ENCODE data around the gene TBC1D10A.

TBC1D10A gene

GRCh38 chr22:30326706-30327362 lies at the start of gene TBC1D10A:
TBC1D10A (minus strand) TSS chr22:30326941; CDS start chr22:30326881, 60 bp downstream.
- peak; percentile 79 for DNase-seq (ENCODE audit: low read depth)

GRCh38 chr22:30375312-30375849 lies 48.6 kb upstream of the TBC1D10A start:
- no peak for DNase-seq (ENCODE audit: low read depth)

- DNase-seq (ENCODE audit: low read depth), result no peak
Measured at GRCh38 chr22:30373331-30374325, 46.9 kb upstream of the TBC1D10A start.

GRCh38 chr22:30372915-30373314 lies 46.2 kb upstream of the TBC1D10A start:
- no peak for DNase-seq (ENCODE audit: low read depth)

GRCh38 chr22:30371981-30372380 lies 45.2 kb upstream of the TBC1D10A start:
- no peak for DNase-seq (ENCODE audit: low read depth)

GRCh38 chr22:30371321-30371720 lies 44.6 kb upstream of the TBC1D10A start:
- no peak for DNase-seq (ENCODE audit: low read depth)

- no peak for DNase-seq (ENCODE audit: low read depth)
Measured at GRCh38 chr22:30370641-30371230, 44.0 kb upstream of the TBC1D10A start.

GRCh38 chr22:30368420-30368819 lies 41.7 kb upstream of the TBC1D10A start:
- no peak for DNase-seq (ENCODE audit: low read depth)

- no peak for DNase-seq (ENCODE audit: low read depth)
Measured at GRCh38 chr22:30365891-30366290, 39.1 kb upstream of the TBC1D10A start.

- DNase-seq (ENCODE audit: low read depth), result no peak
Measured at GRCh38 chr22:30362651-30363281, 36.0 kb upstream of the TBC1D10A start.

- DNase-seq (ENCODE audit: low read depth), result no peak
Measured at GRCh38 chr22:30361916-30362650, 35.3 kb upstream of the TBC1D10A start.

- DNase-seq (ENCODE audit: low read depth), result no peak
Measured at GRCh38 chr22:30358541-30358940, 31.8 kb upstream of the TBC1D10A start.

GRCh38 chr22:30357650-30358215 lies 31.0 kb upstream of the TBC1D10A start:
- DNase-seq (ENCODE audit: low read depth), result no peak

GRCh38 chr22:30357236-30357570 lies 30.5 kb upstream of the TBC1D10A start:
- no peak for DNase-seq (ENCODE audit: low read depth)

- peak; percentile 75 for DNase-seq (ENCODE audit: low read depth)
Measured at GRCh38 chr22:30356449-30357235, 29.9 kb upstream of the TBC1D10A start, which contains the start of the genes CCDC157 and SF3A1. CCDC157 (plus strand) TSS chr22:30357007; CDS start chr22:30366001, 8,994 bp downstream. SF3A1 (minus strand) TSS chr22:30356894; CDS start chr22:30356792, 102 bp downstream.

GRCh38 chr22:30354644-30355043 lies 27.9 kb upstream of the TBC1D10A start:
- DNase-seq (ENCODE audit: low read depth), result no peak

- DNase-seq (ENCODE audit: low read depth), result no peak
Measured at GRCh38 chr22:30351226-30351625, 24.5 kb upstream of the TBC1D10A start.

- peak; percentile 32 for DNase-seq (ENCODE audit: low read depth)
Measured at GRCh38 chr22:30348809-30349208, 22.1 kb upstream of the TBC1D10A start.

GRCh38 chr22:30348404-30348803 lies 21.7 kb upstream of the TBC1D10A start:
- no peak for DNase-seq (ENCODE audit: low read depth)

Data from fibroblast of the conjunctiva (primary cell).